Panc1 (cell line): ENCODE results near the gene SETD2. TPM values are rescaled to one million over a fixed set of nuclear protein-coding genes. Genes with fewer than 3 reads are reported as not detected.
"Not testable (repeated sequence)": the region's sequence is repeated elsewhere in the genome, so short reads cannot be mapped to it uniquely, and the experiment has no call there.

ENCODE experiments used
- ATAC-seq: fragments of 200-7000 bp; cut with Tn5 transposase; 2 replicates; pipeline ENCODE4 v1.9.1; 2020; ENCODE audit warnings: mild to moderate bottlenecking, moderate library complexity
- BruUV-seq: library from RNA; stranded (reverse); fragments of 400-500 nt; replicated peaks from 2 replicates; lab custom pipeline; 2021; lab: Mats Ljungman, UMichigan
- CTCF ChIA-PET: fragments of 300-600 bp; sonication (Branson Sonifier 250); formaldehyde crosslinking; loops from one replicate; lab custom pipeline; 2022; ENCODE audit warnings: antibody characterized with exemption; lab: Charles Lee
- POLR2A ChIA-PET: fragments of 300-600 bp; sonication (Branson Sonifier 250); formaldehyde crosslinking; loops from one replicate; lab custom pipeline; 2022; ENCODE audit warnings: antibody characterized with exemption; lab: Charles Lee
- DNase-seq: peaks from one replicate; pipeline ENCODE4 v3.0.0-alpha.2; 2010; ENCODE audit warnings: low read depth, low spot score
- H3K27ac ChIP-seq: 2 replicates; pipeline ENCODE4 v1.5.1; 2011; ENCODE audit warnings: mild to moderate bottlenecking, low read length, inconsistent platforms
- H3K27me3 ChIP-seq: fragments of 200-500 bp; sonication (Bioruptor generic); 2 replicates; pipeline ENCODE4 v1.6.0; 2014; ENCODE audit warnings: low read length, inconsistent platforms; ENCODE audit not compliant: control insufficient read depth, insufficient read depth
- H3K36me3 ChIP-seq: fragments of 200-500 bp; sonication (Bioruptor generic); 2 replicates; pipeline ENCODE4 v1.5.1; 2014; ENCODE audit warnings: inconsistent platforms, mild to moderate bottlenecking, low read length, moderate library complexity; ENCODE audit not compliant: control insufficient read depth, insufficient read depth
- H3K4me1 ChIP-seq: 2 replicates; pipeline ENCODE4 v1.5.1; 2011; ENCODE audit warnings: inconsistent platforms, mild to moderate bottlenecking, low read length, moderate library complexity; ENCODE audit not compliant: control insufficient read depth, insufficient read depth
- H3K4me3 ChIP-seq, 2 experiments: 2 replicates each; pipeline ENCODE4 v1.5.1; 2011 to 2012; ENCODE audit warnings: low read depth in 2 of 2, low read length in 2 of 2, mild to moderate bottlenecking in 2 of 2, inconsistent platforms in 1 of 2, moderate library complexity in 1 of 2
- H3K9me3 ChIP-seq: fragments of 200-500 bp; sonication (Bioruptor generic); 2 replicates; pipeline ENCODE4 v1.5.1; 2014; ENCODE audit warnings: low read depth, mild to moderate bottlenecking, inconsistent platforms, low read length, moderate library complexity; ENCODE audit not compliant: control insufficient read depth, insufficient read depth
- CTCF ChIP-seq: fragments of 450-650 bp; IDR thresholded peaks from 2 replicates; pipeline ENCODE4 v1.5.1; 2017; ENCODE audit warnings: mild to moderate bottlenecking
- POLR2AphosphoS5 ChIP-seq: IDR thresholded peaks from 2 replicates; pipeline ENCODE4 v1.6.1; 2012; ENCODE audit warnings: mild to moderate bottlenecking, low read depth, low read length, moderate library complexity
- REST ChIP-seq, 2 experiments: IDR thresholded peaks; 2 replicates each; pipeline ENCODE4 v1.6.1; 2011 to 2012; ENCODE audit warnings: low read depth in 2 of 2, control low read depth in 1 of 2, low read length in 1 of 2, mild to moderate bottlenecking in 1 of 2, moderate library complexity in 1 of 2; ENCODE audit not compliant: insufficient read depth in 1 of 2
- SIN3A ChIP-seq: IDR thresholded peaks from 2 replicates; pipeline ENCODE4 v1.6.1; 2012; ENCODE audit warnings: low read depth, mild to moderate bottlenecking, low read length, moderate library complexity, borderline replicate concordance; ENCODE audit not compliant: insufficient read depth
- TCF7L2 ChIP-seq: IDR thresholded peaks from 2 replicates; pipeline ENCODE4 v1.6.1; 2011; ENCODE audit warnings: mild to moderate bottlenecking, low read depth, low read length, inconsistent platforms
- in situ Hi-C: cut with HindIII; loops from 2 replicates; pipeline ENCODE4 v1.10.0; 2016; ENCODE audit warnings: low sequenced_read_pairs, low pct_unique_long_range_greater_than_20kb
- intact Hi-C: fragments of 100-400 bp; cut with micrococcal nuclease; formaldehyde crosslinking; loops from one replicate; pipeline ENCODE4 v1.10.0; 2022; ENCODE audit not compliant: unreplicated experiment
- total RNA-seq: library from RNA; stranded (reverse); gene quantifications from one replicate; pipeline ENCODE4 v1.2.1, GENCODE V29; 2021; ENCODE audit not compliant: unreplicated experiment

SETD2 gene
- total RNA-seq, 1 experiment from 2014 or later = 32.6 TPM

- H3K27ac ChIP-seq = no peak overlapping the region
- no peaks in the 10 kb centered on the region for H3K27me3 ChIP-seq
- no peak for ATAC-seq
- no peaks in the 10 kb centered on the region for H3K9me3 ChIP-seq
- TF ChIP-seq TCF7L2 (no peak), REST (IDR thresholded peaks at IDR 0.05; ENCODE audit: insufficient read depth in 1 of 2, low read depth in 2 of 2, low read length in 1 of 2) (no peak), CTCF (no peak), POLR2AphosphoS5 (no peak), SIN3A (no peak)
- in situ Hi-C loops (no loop called here), intact Hi-C loops (no loop called here)
- no peaks in the 10 kb centered on the region for H3K4me1 ChIP-seq
- no peak overlapping the region for H3K4me3 ChIP-seq
- no TSS peak for BruUV-seq
- DNase-seq = no peak
- POLR2A ChIA-PET = no interaction called here
- H3K36me3 ChIP-seq = no peaks in the 10 kb centered on the region
- CTCF ChIA-PET = no interaction called here
Observed at GRCh38 chr3:47210863-47211405, 47.0 kb upstream of the SETD2 start.

- H3K9me3 ChIP-seq, H3K4me1 ChIP-seq, H3K27ac ChIP-seq, intact Hi-C loops, H3K4me3 ChIP-seq, H3K36me3 ChIP-seq, DNase-seq, POLR2A ChIA-PET, H3K27me3 ChIP-seq, BruUV-seq, CTCF ChIA-PET, in situ Hi-C loops, ATAC-seq: not testable (repeated sequence)
Observed at GRCh38 chr3:47206022-47206421, 42.1 kb upstream of the SETD2 start.

GRCh38 chr3:47204875-47205274, 41.0 kb upstream of the SETD2 start:
- in situ Hi-C loops = no loop called here
- intact Hi-C loops = no loop called here
- CTCF ChIA-PET = no interaction called here

More at GRCh38 chr3:47204875-47205274, 41.0 kb upstream of the SETD2 start:
- Histone ChIP-seq H3K9me3 (no peaks in the 10 kb centered on the region), H3K4me1 (no peaks in the 10 kb centered on the region), H3K27ac (no peak overlapping the region), H3K4me3 (no peak overlapping the region), H3K36me3 (no peaks in the 10 kb centered on the region), H3K27me3 (no peaks in the 10 kb centered on the region)
- ATAC-seq = no peak
- DNase-seq = no peak
- POLR2A ChIA-PET = no interaction called here
- BruUV-seq = no TSS peak
- TF ChIP-seq POLR2AphosphoS5 = no peak
- TF ChIP-seq CTCF = no peak
- no peak for TF ChIP-seq SIN3A
- TF ChIP-seq REST (IDR thresholded peaks at IDR 0.05; ENCODE audit: insufficient read depth in 1 of 2, low read depth in 2 of 2, low read length in 1 of 2) = no peak
- no peak for TF ChIP-seq TCF7L2
